Measurements from ENCODE around the gene PDCD7. TPM values are rescaled to one million over a fixed set of nuclear protein-coding genes. Genes with fewer than 3 reads are reported as not detected.

The PDCD7 gene
- total RNA-seq, 1 donor from 2014 or later: 12.3 TPM

DNA sequence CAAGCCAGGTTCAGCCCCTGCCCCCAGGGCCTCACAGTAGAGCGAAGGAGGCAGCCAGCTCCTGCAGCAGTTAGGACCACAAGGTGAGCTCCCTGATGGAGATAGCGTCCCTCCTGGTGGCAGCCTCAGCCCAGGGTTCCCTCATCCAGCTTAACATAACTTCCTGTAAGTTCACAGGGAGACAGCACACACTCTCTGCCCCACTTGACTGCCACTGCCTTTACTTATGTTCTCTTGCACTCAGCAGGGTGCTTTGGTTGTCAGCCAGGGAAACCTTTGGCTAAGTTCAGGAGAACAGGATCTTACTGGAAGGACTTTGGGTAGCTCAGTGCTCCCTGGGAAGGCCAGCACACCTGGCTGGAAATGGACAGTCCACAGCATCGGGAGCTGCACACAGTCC, 46.2 kb downstream of the PDCD7 start:
- Histone ChIP-seq H4K20me1 (ENCODE audit: insufficient read depth, low read length) (no peaks in the 10 kb centered on the region), H3K27me3 (ENCODE audit: insufficient read depth, low read length) (peaks cover 23% of the 10 kb centered on the region), H3K9me3 (ENCODE audit: insufficient read depth, low read depth, low read length) (no peaks in the 10 kb centered on the region), H3K27ac (ENCODE audit: low read depth, low read length) (no peak overlapping the region), H3K36me3 (ENCODE audit: insufficient read depth, low read length) (no peaks in the 10 kb centered on the region), H3K4me1 (ENCODE audit: insufficient read depth, low read length) (peaks cover 3% of the 10 kb centered on the region), H3K4me3 (ENCODE audit: insufficient read depth, low read depth, low read length) (no peak overlapping the region), H3K79me2 (ENCODE audit: insufficient read depth, low read length) (no peaks in the 10 kb centered on the region), H2AFZ (ENCODE audit: low read depth, low read length) (no peak overlapping the region), H3K9ac (ENCODE audit: low read length) (no peak overlapping the region), H3K4me2 (ENCODE audit: low read length) (no peak overlapping the region)
- no peak for TF ChIP-seq EZH2 (IDR thresholded peaks at IDR 0.05; ENCODE audit: insufficient read depth, low read length)
- TF ChIP-seq, protein P1, sequence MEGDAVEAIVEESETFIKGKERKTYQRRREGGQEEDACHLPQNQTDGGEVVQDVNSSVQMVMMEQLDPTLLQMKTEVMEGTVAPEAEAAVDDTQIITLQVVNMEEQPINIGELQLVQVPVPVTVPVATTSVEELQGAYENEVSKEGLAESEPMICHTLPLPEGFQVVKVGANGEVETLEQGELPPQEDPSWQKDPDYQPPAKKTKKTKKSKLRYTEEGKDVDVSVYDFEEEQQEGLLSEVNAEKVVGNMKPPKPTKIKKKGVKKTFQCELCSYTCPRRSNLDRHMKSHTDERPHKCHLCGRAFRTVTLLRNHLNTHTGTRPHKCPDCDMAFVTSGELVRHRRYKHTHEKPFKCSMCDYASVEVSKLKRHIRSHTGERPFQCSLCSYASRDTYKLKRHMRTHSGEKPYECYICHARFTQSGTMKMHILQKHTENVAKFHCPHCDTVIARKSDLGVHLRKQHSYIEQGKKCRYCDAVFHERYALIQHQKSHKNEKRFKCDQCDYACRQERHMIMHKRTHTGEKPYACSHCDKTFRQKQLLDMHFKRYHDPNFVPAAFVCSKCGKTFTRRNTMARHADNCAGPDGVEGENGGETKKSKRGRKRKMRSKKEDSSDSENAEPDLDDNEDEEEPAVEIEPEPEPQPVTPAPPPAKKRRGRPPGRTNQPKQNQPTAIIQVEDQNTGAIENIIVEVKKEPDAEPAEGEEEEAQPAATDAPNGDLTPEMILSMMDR (IDR thresholded peaks at IDR 0.05; ENCODE audit: insufficient read depth, low read depth, low read length): no peak
- Mint-ChIP-seq H3K27ac (ENCODE audit: unreplicated experiment) (no peak overlapping the region), H3K9me3 (ENCODE audit: unreplicated experiment) (no peaks in the 10 kb centered on the region), H3K27me3 (ENCODE audit: low read depth, unreplicated experiment) (peaks cover 62% of the 10 kb centered on the region), H3K4me3 (ENCODE audit: unreplicated experiment) (no peak overlapping the region), H3K4me1 (ENCODE audit: low read depth, unreplicated experiment) (peaks cover 7% of the 10 kb centered on the region), H3K36me3 (ENCODE audit: low read depth, unreplicated experiment) (peaks cover 2% of the 10 kb centered on the region)
- FAIRE-seq (no peak), DNase-seq (ENCODE audit: low read depth) (no peak)

DNA sequence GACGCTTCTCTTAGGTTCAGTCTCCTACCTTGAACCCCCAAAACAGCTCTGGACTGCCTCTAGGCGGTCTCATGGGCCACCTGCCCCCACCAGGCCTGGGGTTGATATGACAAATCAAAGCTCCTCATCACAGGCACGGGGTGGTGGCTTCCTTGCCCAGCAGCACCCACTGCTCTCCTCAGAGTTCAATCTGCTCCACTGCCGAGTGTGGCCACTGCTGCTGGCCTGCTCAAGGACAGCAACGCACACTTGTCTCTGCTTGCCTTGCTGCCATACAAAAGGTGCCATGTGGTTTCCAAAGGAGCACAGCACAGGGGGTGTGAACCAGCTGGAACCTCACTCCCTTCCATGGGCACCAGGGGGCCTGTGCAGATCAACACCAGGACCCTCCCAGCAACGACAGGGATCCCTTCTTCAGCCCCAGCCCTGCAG, 46.9 kb downstream of the PDCD7 start:
- no peaks in the 10 kb centered on the region for H3K79me2 ChIP-seq (ENCODE audit: insufficient read depth, low read length)
- H3K27me3 ChIP-seq (ENCODE audit: insufficient read depth, low read length): peaks cover 23% of the 10 kb centered on the region
- no peak overlapping the region for H3K4me2 ChIP-seq (ENCODE audit: low read length)
- Mint-ChIP-seq H3K27me3 (ENCODE audit: low read depth, unreplicated experiment) (peaks cover 62% of the 10 kb centered on the region), H3K4me3 (ENCODE audit: unreplicated experiment) (no peak overlapping the region), H3K4me1 (ENCODE audit: low read depth, unreplicated experiment) (peaks cover 9% of the 10 kb centered on the region), H3K27ac (ENCODE audit: unreplicated experiment) (no peak overlapping the region), H3K36me3 (ENCODE audit: low read depth, unreplicated experiment) (peaks cover 2% of the 10 kb centered on the region), H3K9me3 (ENCODE audit: unreplicated experiment) (no peaks in the 10 kb centered on the region)
- no peaks in the 10 kb centered on the region for H3K9me3 ChIP-seq (ENCODE audit: insufficient read depth, low read depth, low read length)
- H3K4me3 ChIP-seq (ENCODE audit: insufficient read depth, low read depth, low read length): no peak overlapping the region
- H3K4me1 ChIP-seq (ENCODE audit: insufficient read depth, low read length): peaks cover 7% of the 10 kb centered on the region
- no peak overlapping the region for H2AFZ ChIP-seq (ENCODE audit: low read depth, low read length)
- H3K27ac ChIP-seq (ENCODE audit: low read depth, low read length): no peak overlapping the region
- no peaks in the 10 kb centered on the region for H4K20me1 ChIP-seq (ENCODE audit: insufficient read depth, low read length)
- no peak for DNase-seq (ENCODE audit: low read depth)
- H3K36me3 ChIP-seq (ENCODE audit: insufficient read depth, low read length): no peaks in the 10 kb centered on the region
- H3K9ac ChIP-seq (ENCODE audit: low read length): no peak overlapping the region
- TF ChIP-seq, protein P1 (IDR thresholded peaks at IDR 0.05; ENCODE audit: insufficient read depth, low read depth, low read length): peak; percentile 14
- TF ChIP-seq EZH2 (IDR thresholded peaks at IDR 0.05; ENCODE audit: insufficient read depth, low read length): no peak
- FAIRE-seq: no peak

DNA sequence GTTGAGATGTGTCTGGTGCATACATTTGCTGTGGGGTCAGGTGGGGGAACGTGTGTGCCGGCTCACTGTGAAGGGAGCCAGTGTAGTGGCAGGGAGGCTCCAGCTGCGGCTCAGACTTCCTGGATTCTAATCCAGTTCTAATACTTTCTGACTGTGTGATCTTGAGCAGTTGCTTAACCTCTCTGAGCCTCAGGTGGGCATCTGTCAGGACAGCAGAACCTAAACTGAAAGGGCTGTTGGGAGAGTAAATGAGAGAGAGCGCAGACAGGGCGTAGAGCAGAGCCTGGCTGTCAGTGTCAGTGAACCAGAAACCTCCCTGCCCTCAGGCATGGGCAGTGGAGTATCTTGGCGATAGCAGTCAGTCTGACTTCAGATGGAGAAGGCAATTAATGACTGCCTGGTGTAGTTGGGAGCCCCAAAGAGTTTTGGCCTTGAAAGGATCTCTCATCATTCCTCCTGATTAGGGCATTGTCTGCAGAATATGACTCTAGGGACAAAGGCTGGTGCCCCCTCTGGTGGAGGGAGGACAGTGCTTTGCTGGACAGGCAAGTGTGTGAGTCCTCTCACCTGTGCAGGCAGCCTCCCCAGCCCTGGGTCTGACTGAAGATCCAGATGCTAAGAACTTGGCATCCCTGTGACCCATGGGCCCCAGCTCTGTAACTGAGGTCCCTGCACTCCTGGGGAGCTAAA, 47.5 kb downstream of the PDCD7 start:
- peaks cover 2% of the 10 kb centered on the region for H3K36me3 Mint-ChIP-seq (ENCODE audit: low read depth, unreplicated experiment)
- no peak for TF ChIP-seq EZH2 (IDR thresholded peaks at IDR 0.05; ENCODE audit: insufficient read depth, low read length)
- TF ChIP-seq, protein P1 (IDR thresholded peaks at IDR 0.05; ENCODE audit: insufficient read depth, low read depth, low read length): peak; percentile 41
- DNase-seq (ENCODE audit: low read depth) (no peak), FAIRE-seq (no peak)
- peaks cover 9% of the 10 kb centered on the region for H3K4me1 Mint-ChIP-seq (ENCODE audit: low read depth, unreplicated experiment)
- H3K4me2 ChIP-seq (ENCODE audit: low read length): no peak overlapping the region
- H3K27me3 ChIP-seq (ENCODE audit: insufficient read depth, low read length): peaks cover 28% of the 10 kb centered on the region
- H3K9me3 Mint-ChIP-seq (ENCODE audit: unreplicated experiment): no peaks in the 10 kb centered on the region
- no peak overlapping the region for H3K9ac ChIP-seq (ENCODE audit: low read length)
- no peak overlapping the region for H3K27ac ChIP-seq (ENCODE audit: low read depth, low read length)
- no peak overlapping the region for H2AFZ ChIP-seq (ENCODE audit: low read depth, low read length)
- H3K79me2 ChIP-seq (ENCODE audit: insufficient read depth, low read length): no peaks in the 10 kb centered on the region
- no peak overlapping the region for H3K27ac Mint-ChIP-seq (ENCODE audit: unreplicated experiment)
- peaks cover 67% of the 10 kb centered on the region for H3K27me3 Mint-ChIP-seq (ENCODE audit: low read depth, unreplicated experiment)
- peaks cover 9% of the 10 kb centered on the region for H3K4me1 ChIP-seq (ENCODE audit: insufficient read depth, low read length)
- H3K36me3 ChIP-seq (ENCODE audit: insufficient read depth, low read length): no peaks in the 10 kb centered on the region
- H3K9me3 ChIP-seq (ENCODE audit: insufficient read depth, low read depth, low read length): no peaks in the 10 kb centered on the region
- H3K4me3 Mint-ChIP-seq (ENCODE audit: unreplicated experiment): no peak overlapping the region
- H4K20me1 ChIP-seq (ENCODE audit: insufficient read depth, low read length): no peaks in the 10 kb centered on the region
- H3K4me3 ChIP-seq (ENCODE audit: insufficient read depth, low read depth, low read length): no peak overlapping the region

Measured in astrocyte (in vitro differentiated cells and primary cell).